Measurements from ENCODE around the gene ZBED2.

GRCh38 chr3:111584744-111585143 lies 10.4 kb downstream of the ZBED2 start:
- TF ChIP-seq ZEB2 (tag by site-specific recombination; IDR thresholded peaks at IDR 0.05) (no peak), REST (tag by site-specific recombination; IDR thresholded peaks at IDR 0.05) (no peak), ZNF10 (tag by site-specific recombination; IDR thresholded peaks at IDR 0.05) (no peak), ZBTB44 (tag by site-specific recombination; IDR thresholded peaks at IDR 0.05) (no peak), ZNF24 (tag by site-specific recombination; IDR thresholded peaks at IDR 0.05) (no peak), ZNF202 (tag by site-specific recombination; IDR thresholded peaks at IDR 0.05; ENCODE audit: borderline replicate concordance) (no peak), ZNF76 (tag by site-specific recombination; IDR thresholded peaks at IDR 0.05; ENCODE audit: borderline replicate concordance, low read depth) (no peak), ZNF596 (tag by site-specific recombination; IDR thresholded peaks at IDR 0.05) (no peak), ZBTB8A (tag by site-specific recombination; IDR thresholded peaks at IDR 0.05) (no peak), ZNF549 (tag by site-specific recombination; IDR thresholded peaks at IDR 0.05) (no peak), ZNF776 (tag by site-specific recombination; IDR thresholded peaks at IDR 0.05; ENCODE audit: borderline replicate concordance) (no peak), ZBTB11 (tag by site-specific recombination; conservative IDR thresholded peaks at IDR 0.05; ENCODE audit: low read depth) (no peak), ZBTB21 (tag by site-specific recombination; IDR thresholded peaks at IDR 0.05) (no peak)
- TF ChIP-seq, protein P1, sequence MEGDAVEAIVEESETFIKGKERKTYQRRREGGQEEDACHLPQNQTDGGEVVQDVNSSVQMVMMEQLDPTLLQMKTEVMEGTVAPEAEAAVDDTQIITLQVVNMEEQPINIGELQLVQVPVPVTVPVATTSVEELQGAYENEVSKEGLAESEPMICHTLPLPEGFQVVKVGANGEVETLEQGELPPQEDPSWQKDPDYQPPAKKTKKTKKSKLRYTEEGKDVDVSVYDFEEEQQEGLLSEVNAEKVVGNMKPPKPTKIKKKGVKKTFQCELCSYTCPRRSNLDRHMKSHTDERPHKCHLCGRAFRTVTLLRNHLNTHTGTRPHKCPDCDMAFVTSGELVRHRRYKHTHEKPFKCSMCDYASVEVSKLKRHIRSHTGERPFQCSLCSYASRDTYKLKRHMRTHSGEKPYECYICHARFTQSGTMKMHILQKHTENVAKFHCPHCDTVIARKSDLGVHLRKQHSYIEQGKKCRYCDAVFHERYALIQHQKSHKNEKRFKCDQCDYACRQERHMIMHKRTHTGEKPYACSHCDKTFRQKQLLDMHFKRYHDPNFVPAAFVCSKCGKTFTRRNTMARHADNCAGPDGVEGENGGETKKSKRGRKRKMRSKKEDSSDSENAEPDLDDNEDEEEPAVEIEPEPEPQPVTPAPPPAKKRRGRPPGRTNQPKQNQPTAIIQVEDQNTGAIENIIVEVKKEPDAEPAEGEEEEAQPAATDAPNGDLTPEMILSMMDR (tag by site-specific recombination; IDR thresholded peaks at IDR 0.05) = no peak
